GM12891 (cell line): ENCODE data around the gene RHOBTB1.

ENCODE experiments used
- PAX5 ChIP-seq: IDR thresholded peaks from 2 replicates; pipeline ENCODE4 v1.6.1; 2011; ENCODE audit warnings: low read length, moderate library complexity, mild to moderate bottlenecking; ENCODE audit not compliant: insufficient read depth, severe bottlenecking
- POLR2A ChIP-seq: IDR thresholded peaks from 2 replicates; pipeline ENCODE4 v1.6.1; 2011; ENCODE audit warnings: low read depth, low read length, control low read depth
- POLR2AphosphoS5 ChIP-seq: IDR thresholded peaks from 2 replicates; pipeline ENCODE4 v1.6.1; 2011; ENCODE audit warnings: low read depth, low read length, control low read depth
- POU2F2 ChIP-seq: IDR thresholded peaks from 2 replicates; pipeline ENCODE4 v1.6.1; 2011; ENCODE audit warnings: low read depth, mild to moderate bottlenecking, control low read depth, low read length, moderate library complexity
- SPI1 ChIP-seq: IDR thresholded peaks from 2 replicates; pipeline ENCODE4 v1.6.1; 2011; ENCODE audit warnings: low read depth, low read length, control low read depth
- TAF1 ChIP-seq: IDR thresholded peaks from 2 replicates; pipeline ENCODE4 v1.6.1; 2011; ENCODE audit warnings: low read depth, low read length, control low read depth

DNA sequence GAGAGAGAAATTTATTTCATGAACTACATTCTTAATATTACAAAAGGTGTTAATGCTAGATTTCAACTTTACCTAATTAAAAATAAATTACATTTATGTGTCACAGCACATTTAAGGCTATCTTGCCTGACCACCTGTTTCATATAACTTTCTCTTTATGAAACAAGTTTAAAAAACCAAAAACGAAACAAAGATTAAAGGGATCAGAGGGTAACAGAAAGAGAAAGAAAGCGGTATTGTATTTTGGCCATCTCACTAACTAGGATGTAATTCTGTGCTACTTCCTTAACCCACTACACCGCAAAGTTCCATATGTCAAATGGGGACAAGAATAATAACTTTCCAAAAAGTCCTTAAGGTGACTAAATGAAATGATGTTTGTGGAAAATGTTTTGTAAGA, 6.3 kb upstream of the RHOBTB1 start:
- TF ChIP-seq TAF1 (no peak), POLR2AphosphoS5 (no peak), POLR2A (no peak), POU2F2 (no peak), PAX5 (no peak), SPI1 (no peak)
